SK-N-MC (cell line): Measurements from ENCODE around the gene RGS1.

Experiments
- EZH2 ChIP-seq: fragments of 200-600 bp; sonication (generic); IDR thresholded peaks from one replicate; pipeline ENCODE4 v1.6.1; 2017; ENCODE audit warnings: antibody characterized with exemption
- POLR2AphosphoS5 ChIP-seq: IDR thresholded peaks from 2 replicates; pipeline ENCODE4 v1.6.1; 2012; ENCODE audit warnings: mild to moderate bottlenecking, low read depth, low read length, borderline replicate concordance

DNA sequence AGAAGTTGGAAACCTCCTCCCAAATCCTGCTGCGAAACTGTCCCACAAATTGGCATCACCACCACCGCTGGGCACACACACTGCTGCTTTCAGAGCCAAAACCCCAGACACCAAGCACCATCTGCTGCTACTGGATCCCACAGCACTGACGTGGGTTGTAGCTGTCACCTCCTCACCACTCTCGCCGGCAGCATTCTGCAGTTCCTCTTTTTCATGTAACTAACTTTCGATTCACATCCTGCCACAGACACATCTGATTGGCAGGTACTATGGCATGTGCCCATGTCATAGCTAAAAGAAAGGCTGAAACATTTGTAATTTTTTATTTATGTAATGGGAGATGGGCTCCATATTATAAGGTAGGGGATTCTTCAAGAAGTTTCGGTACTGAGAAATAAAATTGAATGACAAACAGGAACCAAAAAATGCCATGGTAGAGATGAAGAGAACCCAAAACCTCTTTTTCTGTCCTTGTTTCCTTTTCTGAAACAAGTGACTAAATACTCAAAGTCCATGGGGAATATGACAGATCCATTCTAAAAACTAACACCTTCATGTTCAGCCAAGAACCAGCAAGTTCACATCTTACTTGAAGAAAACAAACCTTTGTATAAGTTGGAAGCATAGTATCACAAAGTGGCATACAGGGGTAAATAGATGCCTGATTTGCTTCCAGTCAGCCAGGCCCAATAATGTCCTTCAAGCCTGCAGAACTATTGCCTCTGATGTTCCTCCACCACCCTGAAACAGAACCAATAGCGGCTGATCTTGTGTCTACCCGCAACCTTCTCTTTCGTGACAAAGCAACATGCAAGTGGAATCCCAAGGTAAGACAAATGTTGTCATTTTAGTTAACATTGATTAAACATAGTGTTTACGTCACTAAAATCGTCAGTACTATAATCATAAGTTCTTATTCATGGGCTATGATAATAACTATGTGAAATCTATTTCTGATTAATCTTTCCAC is 33.8 kb downstream of the RGS1 start:
- no peak for TF ChIP-seq EZH2
- no peak for TF ChIP-seq POLR2AphosphoS5
